Activated CD4-positive, CD25-positive, alpha-beta regulatory T cell treated with anti-CD3 and anti-CD28 coated beads, Interleukin-2, amount 50 U/mL, for 72 hours (primary cell): ENCODE measurements around the gene DNLZ.
"Not testable (repeated sequence)": the region's sequence is repeated elsewhere in the genome, so short reads cannot be mapped to it uniquely, and the experiment has no call there.

Experiments
- DNase-seq: peaks from one replicate; pipeline ENCODE4 v3.0.0; 2021

The DNLZ gene

GRCh38 chr9:136358016-136358415 is 5.5 kb downstream of the DNLZ start:
- no peak for DNase-seq

- no peak for DNase-seq
Observed at GRCh38 chr9:136357202-136357725, 6.3 kb downstream of the DNLZ start.

- DNase-seq = no peak
Observed at GRCh38 chr9:136355616-136356557, 7.7 kb downstream of the DNLZ start.

GRCh38 chr9:136354592-136355085 is 8.9 kb downstream of the DNLZ start:
- no peak for DNase-seq

- DNase-seq = no peak
Observed at GRCh38 chr9:136353757-136354488, 9.6 kb downstream of the DNLZ start.

- DNase-seq = no peak
Observed at GRCh38 chr9:136353088-136353487, 10.5 kb downstream of the DNLZ start.

GRCh38 chr9:136352682-136353081 is 10.9 kb downstream of the DNLZ start:
- no peak for DNase-seq

- not testable (repeated sequence) for DNase-seq
Observed at GRCh38 chr9:136351868-136352267, 11.7 kb downstream of the DNLZ start.

- DNase-seq = no peak
Observed at GRCh38 chr9:136351252-136351800, 12.2 kb downstream of the DNLZ start.

GRCh38 chr9:136349546-136349945 is 14.0 kb downstream of the DNLZ start:
- no peak for DNase-seq

GRCh38 chr9:136348691-136349090 is 14.9 kb downstream of the DNLZ start:
- no peak for DNase-seq

- no peak for DNase-seq
Observed at GRCh38 chr9:136347472-136348256, 15.9 kb downstream of the DNLZ start.

GRCh38 chr9:136346927-136347465 is 16.5 kb downstream of the DNLZ start:
- no peak for DNase-seq

- DNase-seq = no peak
Observed at GRCh38 chr9:136346157-136346481, 17.4 kb downstream of the DNLZ start.

- no peak for DNase-seq
Observed at GRCh38 chr9:136345281-136346156, 18.0 kb downstream of the DNLZ start.

- DNase-seq = no peak
Observed at GRCh38 chr9:136344544-136345280, 18.8 kb downstream of the DNLZ start.

- no peak for DNase-seq
Observed at GRCh38 chr9:136343884-136344269, 19.7 kb downstream of the DNLZ start.

- no peak for DNase-seq
Observed at GRCh38 chr9:136343121-136343883, 20.2 kb downstream of the DNLZ start.
